ES-I3 (cell line): ENCODE data around the gene PURB.
"Not testable (repeated sequence)": the region's sequence is repeated elsewhere in the genome, so short reads cannot be mapped to it uniquely, and the experiment has no call there.

Source experiments
- H3K36me3 ChIP-seq: 2 replicates; pipeline ENCODE4 v1.6.1; 2013; ENCODE audit warnings: mild to moderate bottlenecking, low read length, control low read depth, moderate library complexity; ENCODE audit not compliant: insufficient read depth
- H3K4me1 ChIP-seq: 2 replicates; pipeline ENCODE4 v1.6.1; 2013; ENCODE audit warnings: mild to moderate bottlenecking, control low read depth, low read length; ENCODE audit not compliant: insufficient read depth
- H3K9ac ChIP-seq: 2 replicates; pipeline ENCODE4 v1.6.1; 2013; ENCODE audit warnings: low read depth, mild to moderate bottlenecking, low read length, moderate library complexity
- H3K9me3 ChIP-seq: 2 replicates; pipeline ENCODE4 v1.6.1; 2013; ENCODE audit warnings: mild to moderate bottlenecking, low read length, moderate library complexity; ENCODE audit not compliant: control insufficient read depth, insufficient read depth

Gene PURB

DNA sequence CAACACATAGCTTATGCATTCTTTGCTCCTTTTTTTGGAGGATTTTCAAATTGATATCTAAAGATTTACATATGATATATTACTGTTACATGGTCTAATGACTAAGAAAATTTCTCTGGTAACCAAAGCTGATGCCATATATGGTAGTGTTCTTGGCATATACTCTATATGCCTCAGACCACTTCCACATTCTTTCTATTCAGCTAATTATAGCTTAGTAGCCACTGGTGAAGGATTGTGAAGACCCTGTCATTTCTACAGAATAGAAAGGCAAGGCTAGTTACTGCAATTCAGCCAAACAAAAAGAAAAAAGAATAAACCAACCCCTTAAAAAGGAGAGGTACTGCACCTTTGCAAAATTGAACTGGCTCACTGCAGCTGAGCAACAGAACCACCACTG is 3.7 kb downstream of the PURB start:
- Histone ChIP-seq H3K9ac (peak overlapping the region; percentile 29; the same call in 1 of the 2 replicates), H3K36me3 (peaks cover 22% of the 10 kb centered on the region; the same call in 1 of the 2 replicates), H3K4me1 (peaks cover 15% of the 10 kb centered on the region), H3K9me3 (no peaks in the 10 kb centered on the region)

DNA sequence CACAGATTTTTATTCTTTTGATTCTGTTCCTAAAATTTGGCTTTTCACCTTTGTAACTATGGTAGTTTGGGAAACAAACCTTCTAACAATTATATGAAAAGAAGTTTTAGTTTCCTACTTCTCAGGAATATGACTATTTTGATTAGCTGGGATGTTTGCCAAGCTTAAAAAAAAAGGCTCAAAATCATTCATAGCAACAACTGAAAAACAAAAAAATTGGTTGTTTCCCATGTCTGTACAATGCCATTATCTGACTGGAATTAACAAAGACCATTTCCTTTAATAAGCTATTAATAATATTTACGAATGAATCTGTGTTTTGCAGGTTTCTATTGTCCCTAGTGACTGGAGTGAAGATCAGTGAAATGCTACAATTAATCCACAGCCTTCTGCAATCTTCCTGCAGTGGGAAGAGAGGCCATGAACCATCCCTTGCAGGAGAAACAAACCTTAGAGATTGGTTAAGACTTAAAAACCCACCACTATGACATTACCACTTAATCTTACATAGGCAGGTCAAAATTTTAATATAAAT is 4.2 kb downstream of the PURB start:
- H3K36me3 ChIP-seq, result peaks cover 22% of the 10 kb centered on the region; the same call in 1 of the 2 replicates
- no peaks in the 10 kb centered on the region for H3K9me3 ChIP-seq
- H3K4me1 ChIP-seq, result peaks cover 15% of the 10 kb centered on the region
- peak overlapping the region; percentile 29; the same call in 1 of the 2 replicates for H3K9ac ChIP-seq

DNA sequence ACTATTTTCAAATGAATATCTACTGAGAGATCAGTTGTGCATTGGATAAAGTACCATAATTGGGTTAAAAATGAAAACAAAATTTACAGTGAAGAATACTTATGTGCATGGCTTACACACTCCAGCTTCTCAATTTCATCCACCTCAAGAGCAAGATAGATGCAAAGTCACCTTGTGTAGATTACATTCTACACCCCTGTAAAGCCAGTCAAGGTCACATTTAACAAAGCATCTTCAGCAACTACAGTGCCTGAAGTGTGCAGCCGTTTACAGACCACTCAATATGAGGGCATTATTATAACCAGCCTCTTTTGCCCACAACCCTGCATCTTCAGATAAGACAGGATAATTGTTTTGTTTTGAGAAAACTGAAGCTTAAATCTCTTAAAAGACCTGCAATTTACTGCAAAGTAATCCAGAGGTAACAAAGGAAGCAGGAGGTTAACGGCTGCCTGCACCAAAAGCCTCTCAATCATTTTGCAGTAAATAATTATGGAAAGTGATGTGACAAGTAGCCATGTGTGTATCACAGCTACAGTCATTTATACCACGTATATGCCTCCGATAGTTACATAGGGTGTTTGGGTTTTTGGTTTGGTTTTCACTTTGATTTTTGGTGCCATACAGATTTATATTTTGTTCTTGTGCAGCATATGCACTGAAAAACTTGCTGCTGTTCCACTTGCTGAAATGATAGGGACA is 4.9 kb downstream of the PURB start:
- Histone ChIP-seq H3K36me3 (peaks cover 22% of the 10 kb centered on the region; the same call in 1 of the 2 replicates), H3K4me1 (peaks cover 15% of the 10 kb centered on the region), H3K9ac (no peak overlapping the region; the same call in 1 of the 2 replicates), H3K9me3 (no peaks in the 10 kb centered on the region)

DNA sequence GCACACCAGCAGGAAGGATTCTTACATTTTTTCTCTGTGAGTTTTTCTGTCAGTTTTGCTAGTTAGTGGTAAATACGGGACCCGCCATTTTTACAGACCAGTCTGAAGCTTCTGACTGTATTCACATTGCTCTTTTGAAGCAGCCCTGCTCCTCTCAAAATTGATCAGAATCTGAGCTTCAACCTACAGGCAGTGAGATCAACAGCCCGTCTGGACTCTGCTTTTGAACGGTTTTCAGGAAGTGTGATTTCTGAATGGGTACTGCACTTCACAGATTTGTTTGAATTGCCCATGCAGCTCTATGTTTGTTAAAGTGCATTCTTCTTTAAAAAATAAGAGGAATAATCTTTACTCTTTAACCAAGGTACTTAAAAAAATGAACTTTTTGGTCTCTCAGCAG is 8.9 kb downstream of the PURB start:
- no peaks in the 10 kb centered on the region for H3K4me1 ChIP-seq
- H3K36me3 ChIP-seq, result peaks cover 8% of the 10 kb centered on the region; the same call in 1 of the 2 replicates
- H3K9ac ChIP-seq, result no peak overlapping the region
- no peaks in the 10 kb centered on the region for H3K9me3 ChIP-seq

DNA sequence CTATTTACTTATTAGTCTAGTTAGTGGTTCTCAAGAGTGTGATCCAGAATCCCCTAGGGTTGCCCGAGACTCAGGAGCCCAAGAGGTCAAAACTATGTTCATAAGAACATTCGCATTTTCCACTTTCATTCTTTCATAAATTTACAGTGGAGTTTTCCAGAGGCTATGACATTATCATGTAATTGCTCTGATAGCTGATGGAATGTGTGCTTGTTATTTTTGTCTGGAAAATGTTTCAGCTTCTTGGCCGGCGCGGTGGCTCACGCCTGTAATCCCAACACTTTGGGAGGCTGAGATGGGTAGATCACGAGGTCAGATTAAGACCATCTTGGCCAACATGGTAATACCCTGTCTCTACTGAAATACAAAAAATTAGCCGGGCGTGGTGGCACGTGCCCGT is 10.1 kb downstream of the PURB start:
- Histone ChIP-seq H3K4me1 (no peaks in the 10 kb centered on the region), H3K9ac (no peak overlapping the region), H3K9me3 (no peaks in the 10 kb centered on the region), H3K36me3 (peaks cover 3% of the 10 kb centered on the region; the same call in 1 of the 2 replicates)

DNA sequence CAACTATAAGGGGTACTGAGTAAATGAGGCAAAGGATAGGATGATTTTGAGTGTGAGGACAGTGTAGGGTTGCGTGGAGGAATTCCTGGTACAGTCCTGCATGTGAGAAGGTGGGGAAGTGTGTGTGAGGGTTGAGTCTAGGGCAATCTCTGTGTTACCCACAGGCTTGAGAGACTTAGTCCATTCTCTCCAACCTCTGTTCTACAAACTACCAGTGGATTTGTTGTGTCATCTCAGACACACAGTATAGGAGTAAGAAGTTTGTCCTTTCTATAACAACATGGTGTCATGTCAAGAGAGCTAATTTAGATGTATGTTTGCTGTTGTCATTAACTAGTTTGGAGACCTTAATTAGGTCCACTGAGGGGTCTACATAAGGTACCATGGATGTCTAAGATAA is 12.5 kb downstream of the PURB start:
- no peak overlapping the region for H3K9ac ChIP-seq
- no peaks in the 10 kb centered on the region for H3K4me1 ChIP-seq
- no peaks in the 10 kb centered on the region for H3K9me3 ChIP-seq
- H3K36me3 ChIP-seq, result no peaks in the 10 kb centered on the region; the same call in 1 of the 2 replicates

DNA sequence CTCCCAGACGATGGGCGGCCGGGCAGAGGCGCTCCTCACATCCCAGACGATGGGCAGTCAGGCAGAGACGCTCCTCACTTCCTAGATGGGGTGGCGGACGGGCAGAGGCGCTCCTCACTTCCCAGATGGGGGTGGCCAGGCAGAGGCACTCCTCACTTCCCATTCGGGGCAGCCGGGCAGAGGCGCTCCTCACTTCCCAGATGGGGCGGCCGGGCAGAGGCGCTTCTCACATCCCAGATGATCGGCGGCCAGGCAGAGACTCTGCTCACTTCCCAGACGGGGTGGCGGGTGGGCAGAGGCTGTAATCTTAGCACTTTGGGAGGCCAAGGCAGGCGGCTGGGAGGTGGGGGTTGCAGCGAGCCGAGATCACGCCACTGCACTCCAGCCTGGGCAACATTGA is 13.4 kb downstream of the PURB start:
- not testable (repeated sequence) for H3K9ac ChIP-seq, H3K4me1 ChIP-seq, H3K9me3 ChIP-seq, H3K36me3 ChIP-seq

DNA sequence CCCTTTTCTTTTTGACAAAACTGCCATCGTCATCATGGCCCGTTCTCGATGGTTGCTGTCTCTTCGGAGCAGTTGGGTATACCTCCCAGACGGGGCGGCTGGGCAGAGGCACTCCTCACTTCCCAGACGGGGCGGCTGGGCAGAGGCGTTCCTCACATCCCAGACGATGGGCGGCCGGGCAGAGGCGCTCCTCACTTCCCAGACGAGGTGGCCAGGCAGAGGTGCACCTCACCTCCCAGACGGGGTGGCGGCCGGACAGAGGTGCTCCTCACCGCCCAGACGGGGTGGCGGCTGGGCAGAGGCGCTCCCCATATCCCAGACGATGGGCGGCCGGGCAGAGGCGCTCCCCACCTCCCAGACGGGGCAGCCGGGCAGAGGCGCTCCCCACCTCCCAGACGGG is 14.6 kb downstream of the PURB start:
- H3K4me1 ChIP-seq, H3K36me3 ChIP-seq, H3K9ac ChIP-seq, H3K9me3 ChIP-seq: not testable (repeated sequence)

DNA sequence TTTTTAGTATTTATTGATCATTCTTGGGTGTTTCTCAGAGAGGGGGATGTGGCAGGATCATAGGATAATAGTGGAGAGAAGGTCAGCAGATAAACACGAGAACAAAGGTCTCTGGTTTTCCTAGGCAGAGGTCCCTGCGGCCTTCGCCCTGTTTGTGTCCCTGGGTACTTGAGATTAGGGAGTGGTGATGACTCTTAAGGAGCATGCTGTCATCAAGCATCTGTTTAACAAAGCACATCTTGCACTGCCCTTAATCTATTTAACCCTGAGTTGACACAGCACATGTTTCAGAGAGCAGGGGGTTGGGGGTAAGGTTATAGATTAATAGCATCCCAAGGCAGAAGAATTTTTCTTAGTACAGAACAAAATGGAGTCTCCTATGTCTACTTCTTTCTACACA is 15.0 kb downstream of the PURB start:
- H3K36me3 ChIP-seq, H3K9me3 ChIP-seq, H3K4me1 ChIP-seq, H3K9ac ChIP-seq: not testable (repeated sequence)

DNA sequence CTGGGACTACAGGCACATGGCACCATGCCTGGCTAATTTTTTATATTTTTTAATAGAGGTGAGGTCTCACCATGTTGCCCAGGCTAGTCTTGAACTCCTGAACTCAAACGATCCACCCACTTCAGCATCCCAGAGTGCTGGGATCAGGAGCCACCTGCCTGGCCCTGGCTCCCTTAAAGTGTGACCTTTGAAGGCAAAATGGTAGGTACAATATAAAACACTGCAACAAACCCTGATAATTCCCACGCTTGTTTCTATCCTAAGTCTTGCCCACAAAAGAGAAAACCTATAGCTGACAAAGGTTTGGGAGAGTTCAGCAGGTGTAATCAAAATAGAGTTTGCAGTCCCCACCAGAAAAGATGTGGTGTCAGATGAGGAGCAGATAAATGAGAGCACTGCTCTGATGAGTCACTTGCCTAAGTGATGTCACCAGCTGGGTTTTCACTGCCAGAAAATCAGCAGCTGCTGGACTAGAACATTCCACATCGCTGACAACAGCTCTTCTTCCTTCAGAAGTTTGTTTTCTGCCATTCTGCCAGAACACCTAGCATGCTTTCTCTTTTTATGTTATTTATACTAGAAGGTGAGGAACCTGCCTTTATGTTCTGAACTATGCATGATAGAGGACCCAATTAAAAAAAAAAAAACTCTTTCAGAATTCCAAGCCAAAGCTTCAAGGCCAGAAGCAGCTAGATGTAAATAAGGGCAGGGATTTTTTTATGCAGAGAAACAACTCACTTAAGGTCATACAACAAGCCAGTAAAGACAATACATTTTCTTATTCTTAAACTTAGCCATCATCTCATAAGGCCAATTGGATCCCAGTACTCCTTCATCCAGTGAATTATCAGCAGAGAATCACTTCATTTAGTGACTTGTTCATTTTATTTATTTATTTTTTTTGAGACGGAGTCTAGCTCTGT is 18.0 kb downstream of the PURB start:
- no peaks in the 10 kb centered on the region for H3K36me3 ChIP-seq
- H3K9me3 ChIP-seq, result peaks cover 3% of the 10 kb centered on the region; the same call in 1 of the 2 replicates
- no peaks in the 10 kb centered on the region for H3K4me1 ChIP-seq
- H3K9ac ChIP-seq, result no peak overlapping the region

DNA sequence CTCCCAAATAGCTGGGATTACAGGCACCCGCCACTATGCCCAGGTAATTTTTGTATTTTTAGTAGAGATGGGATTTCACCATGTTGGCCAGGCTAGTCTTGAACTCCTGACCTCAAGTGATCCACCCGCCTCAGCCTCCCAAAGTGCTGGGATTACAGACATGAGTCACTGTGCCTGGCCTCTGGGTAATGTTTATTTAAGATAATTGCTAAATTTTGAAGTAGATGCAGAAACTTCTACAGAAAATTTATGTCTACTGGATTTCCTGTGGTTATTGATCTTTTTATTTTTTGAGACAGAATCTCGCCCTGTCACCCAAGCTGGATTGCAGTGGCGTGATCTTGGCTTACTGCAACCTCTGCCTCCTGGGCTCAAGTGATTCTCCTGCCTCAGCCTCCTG is 23.4 kb downstream of the PURB start:
- not testable (repeated sequence) for H3K9ac ChIP-seq, H3K36me3 ChIP-seq

DNA sequence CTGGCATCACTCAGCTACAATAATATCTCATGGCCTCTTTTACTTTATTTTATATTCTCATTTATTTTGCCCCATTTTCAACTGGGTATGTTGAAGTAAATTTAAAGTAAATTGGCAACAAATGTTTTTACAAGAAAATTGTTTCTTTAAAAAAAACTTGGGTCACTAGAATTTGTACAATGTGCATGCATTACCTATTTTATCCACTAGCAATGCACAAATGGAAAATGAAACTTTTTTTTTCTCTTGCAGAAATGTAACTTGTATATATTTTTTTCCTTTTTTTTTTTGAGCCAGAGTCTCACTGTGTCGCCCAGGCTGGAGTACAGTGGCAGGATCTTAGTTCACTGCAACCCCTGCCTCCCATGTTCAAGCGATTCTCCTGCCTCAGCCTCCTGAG is 27.2 kb downstream of the PURB start:
- no peaks in the 10 kb centered on the region for H3K9me3 ChIP-seq
- H3K36me3 ChIP-seq, result no peaks in the 10 kb centered on the region
- H3K9ac ChIP-seq, result no peak overlapping the region
- H3K4me1 ChIP-seq, result no peaks in the 10 kb centered on the region

More for the DNA sequence above, 23.4 kb downstream of the PURB start:
- not testable (repeated sequence) for H3K4me1 ChIP-seq, H3K9me3 ChIP-seq

DNA sequence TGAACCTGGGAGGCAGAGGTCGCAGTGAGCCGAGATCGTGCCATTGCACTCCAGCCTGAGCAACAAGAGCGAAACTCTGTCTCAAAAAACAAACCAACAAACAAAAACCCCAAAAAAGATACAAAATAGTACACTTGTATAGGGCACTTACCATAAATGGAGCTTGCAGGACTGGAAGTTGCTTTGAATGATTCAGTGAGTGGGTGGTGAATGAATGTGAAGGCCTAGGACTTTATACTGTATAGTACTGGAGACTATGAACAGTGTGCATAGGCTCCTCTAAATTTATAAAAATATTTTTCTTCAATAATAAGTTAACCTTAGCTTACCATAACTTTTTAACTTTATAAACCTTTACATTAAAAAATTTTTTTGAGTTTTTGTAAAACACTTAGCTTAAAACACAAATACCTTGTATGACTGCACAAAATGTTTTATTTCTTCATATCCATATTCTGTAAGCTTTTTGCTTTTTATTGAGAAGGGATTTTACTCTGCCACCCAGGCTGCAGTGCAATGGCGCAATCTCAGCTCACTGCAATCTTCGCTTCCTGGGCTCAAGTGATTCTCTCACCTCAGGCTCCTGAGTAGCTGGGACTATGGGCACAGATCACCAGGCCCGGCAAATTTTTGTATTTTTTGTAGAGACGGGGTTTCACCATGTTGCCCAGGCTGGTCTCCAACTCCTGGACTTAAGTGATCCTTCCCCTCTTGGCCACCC is 30.5 kb downstream of the PURB start:
- H3K9ac ChIP-seq, result no peak overlapping the region
- no peaks in the 10 kb centered on the region for H3K4me1 ChIP-seq
- no peaks in the 10 kb centered on the region for H3K36me3 ChIP-seq
- H3K9me3 ChIP-seq, result no peaks in the 10 kb centered on the region

DNA sequence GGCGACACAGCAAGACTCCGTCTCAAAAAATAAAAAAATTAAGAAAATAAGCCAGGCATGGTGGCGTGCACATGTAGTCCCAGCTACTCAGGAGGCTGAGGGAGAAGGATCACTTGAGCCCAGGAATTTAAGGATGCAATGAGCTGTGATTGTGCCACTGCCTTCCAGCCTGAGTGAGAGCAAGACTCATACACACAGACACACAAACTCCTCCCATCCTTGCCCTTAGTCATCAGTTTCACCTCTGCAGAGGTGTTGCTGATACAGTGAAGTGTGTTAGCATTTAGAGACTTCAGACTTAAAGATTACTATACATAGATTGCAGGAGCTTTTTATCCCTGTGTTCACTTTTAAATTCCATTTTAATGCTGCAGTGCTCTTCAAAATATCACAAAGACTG is 31.9 kb downstream of the PURB start:
- Histone ChIP-seq H3K9me3 (no peaks in the 10 kb centered on the region), H3K36me3 (no peaks in the 10 kb centered on the region), H3K4me1 (no peaks in the 10 kb centered on the region), H3K9ac (no peak overlapping the region)
